Loucy (cell line): Measurements from ENCODE around the gene NUP62.

ENCODE experiments used
- CTCF ChIP-seq: fragments of 200-600 bp; sonication (generic); conservative IDR thresholded peaks from 2 replicates; pipeline ENCODE4 v1.5.1; 2014; ENCODE audit warnings: mild to moderate bottlenecking, antibody characterized with exemption, low read length
- EZH2phosphoT487 ChIP-seq: fragments of 200-600 bp; IDR thresholded peaks from 2 replicates; pipeline ENCODE4 v1.6.1; 2018; ENCODE audit warnings: antibody characterized with exemption, mild to moderate bottlenecking, moderate library complexity, borderline replicate concordance

GRCh38 chr19:49892716-49893115, 36.6 kb downstream of the NUP62 start:
- TF ChIP-seq EZH2phosphoT487 (no peak), CTCF (no peak)
